Esophagus squamous epithelium (tissue), 5 donors: ENCODE data around the gene MEX3C. TPM values are rescaled to one million over a fixed set of nuclear protein-coding genes. Genes with fewer than 3 reads are reported as not detected.

ENCODE experiments used
- DNase-seq: peaks from one replicate; lab custom pipeline; 2025; lab: John Stamatoyannopoulos, UW
- H3K27ac ChIP-seq, 4 donors: fragments of 200-600 bp; sonication (generic); one replicate each; pipeline ENCODE4 v1.5.1; 2016 to 2019; ENCODE audit warnings: mild to moderate bottlenecking in 1 of 4
- H3K27me3 ChIP-seq, 4 donors: fragments of 200-600 bp; sonication (generic); 1 replicate in 3 of 4; 2 replicates in 1 of 4; pipeline versions ENCODE4 v1.5.1 to v1.6.0; 2017 to 2021; ENCODE audit warnings: antibody characterized with exemption in 1 of 4
- H3K36me3 ChIP-seq, 3 donors: fragments of 200-600 bp; sonication (generic); one replicate each; pipeline ENCODE4 v1.5.1; 2016 to 2019
- H3K4me1 ChIP-seq, 3 donors: fragments of 200-600 bp; sonication (generic); one replicate each; pipeline ENCODE4 v1.5.1; 2017 to 2019
- H3K4me3 ChIP-seq, 4 donors: fragments of 200-600 bp; sonication (generic); 1 replicate in 3 of 4; 2 replicates in 1 of 4; pipeline ENCODE4 v1.5.1; 2016 to 2019; ENCODE audit warnings: mild to moderate bottlenecking in 2 of 4, moderate library complexity in 1 of 4
- H3K9me3 ChIP-seq, 3 donors: fragments of 200-600 bp; sonication (generic); one replicate each; pipeline ENCODE4 v1.5.1; 2016 to 2019
- CTCF ChIP-seq, 6 experiments: fragments of 450-650 bp in 4 of 6; fragments of 200-600 bp in 2 of 6; sonication (generic) in 2 of 6; IDR thresholded peaks; one replicate each; pipeline ENCODE4 v1.5.1; 2016 to 2019; ENCODE audit warnings: antibody characterized with exemption in 6 of 6, mild to moderate bottlenecking in 4 of 6, moderate library complexity in 4 of 6
- POLR2A ChIP-seq, 4 donors: fragments of 450-650 bp; IDR thresholded peaks; one replicate each; pipeline ENCODE4 v1.6.1; 2017; ENCODE audit warnings: antibody characterized with exemption in 4 of 4, mild to moderate bottlenecking in 4 of 4, moderate library complexity in 3 of 4
- WGBS, 2 donors: methylation state at CpG; one replicate each; pipeline ENCODE4 v1.1.5; 2018; 5-methylcytosine and 5-hydroxymethylcytosine counted together
- intact Hi-C: fragments of 100-400 bp; cut with DNase I; formaldehyde crosslinking; loops from one replicate; pipeline ENCODE4 v1.15.0; 2022
- total RNA-seq, 4 donors: library from RNA; depleted of rRNA; stranded (reverse); fragments of >200 nt; gene quantifications; one replicate each; pipeline ENCODE4 v1.1.0, GENCODE V29; 2016
- donor health status: DM: yes; HTN: yes; CAD: no.

MEX3C gene
- total RNA-seq, 4 donors from 2014 or later, result 13.5 to 26.5 (median 21.4) TPM

GRCh38 chr18:51164761-51165281 lies 32.7 kb downstream of the MEX3C start:
- TF ChIP-seq POLR2A (IDR thresholded peaks at IDR 0.05) (no peak), CTCF (IDR thresholded peaks at IDR 0.05) (no peak)
- no peaks in the 10 kb centered on the region for H3K36me3 ChIP-seq
- H3K27me3 ChIP-seq, result no peaks in the 10 kb centered on the region
- H3K9me3 ChIP-seq, result no peaks in the 10 kb centered on the region
- H3K4me3 ChIP-seq, result no peak overlapping the region
- H3K27ac ChIP-seq, result no peak overlapping the region
- intact Hi-C loops, result no loop called here
- WGBS, 2 donors, result 94 to 100% methylated on average over 1 to 2 of the region's 2 CpGs
- DNase-seq, result no peak
- no peaks in the 10 kb centered on the region for H3K4me1 ChIP-seq

GRCh38 chr18:51164342-51164741 lies 33.1 kb downstream of the MEX3C start:
- Histone ChIP-seq H3K4me1 (no peaks in the 10 kb centered on the region), H3K27ac (no peak overlapping the region), H3K9me3 (no peaks in the 10 kb centered on the region), H3K36me3 (no peaks in the 10 kb centered on the region), H3K27me3 (no peaks in the 10 kb centered on the region), H3K4me3 (no peak overlapping the region)
- no peak for DNase-seq
- TF ChIP-seq CTCF (IDR thresholded peaks at IDR 0.05), result no peak
- TF ChIP-seq POLR2A (IDR thresholded peaks at IDR 0.05), result no peak
- 78 to 83% methylated on average over 8 of the region's 8 CpGs for WGBS, 2 donors
- intact Hi-C loops, result no loop called here

GRCh38 chr18:51163543-51163942 lies 33.9 kb downstream of the MEX3C start:
- DNase-seq, result no peak
- intact Hi-C loops, result no loop called here

GRCh38 chr18:51162617-51163016 lies 34.9 kb downstream of the MEX3C start:
- 62 to 75% methylated on average over 2 to 3 of the region's 3 CpGs for WGBS, 2 donors
- no peaks in the 10 kb centered on the region for H3K9me3 ChIP-seq
- no peak for TF ChIP-seq POLR2A (IDR thresholded peaks at IDR 0.05)
- H3K36me3 ChIP-seq, result no peaks in the 10 kb centered on the region
- H3K27ac ChIP-seq, result no peak overlapping the region
- H3K27me3 ChIP-seq, result no peaks in the 10 kb centered on the region
- H3K4me1 ChIP-seq, result no peaks in the 10 kb centered on the region
- intact Hi-C loops, result no loop called here
- no peak overlapping the region for H3K4me3 ChIP-seq
- DNase-seq, result no peak

More at GRCh38 chr18:51163543-51163942, 33.9 kb downstream of the MEX3C start:
- Histone ChIP-seq H3K27me3 (no peaks in the 10 kb centered on the region), H3K27ac (no peak overlapping the region), H3K9me3 (no peaks in the 10 kb centered on the region), H3K4me3 (no peak overlapping the region), H3K36me3 (no peaks in the 10 kb centered on the region), H3K4me1 (no peaks in the 10 kb centered on the region)
- TF ChIP-seq POLR2A (IDR thresholded peaks at IDR 0.05) (no peak), CTCF (IDR thresholded peaks at IDR 0.05) (no peak)
- WGBS, 2 donors, result 88% methylated on average over 2 to 3 of the region's 3 CpGs

GRCh38 chr18:51160646-51161045 lies 36.8 kb downstream of the MEX3C start:
- H3K4me3 ChIP-seq, result no peak overlapping the region
- H3K9me3 ChIP-seq, result no peaks in the 10 kb centered on the region
- no peaks in the 10 kb centered on the region for H3K36me3 ChIP-seq
- H3K4me1 ChIP-seq, result no peaks in the 10 kb centered on the region
- intact Hi-C loops, result no loop called here
- no peak for DNase-seq
- no peak overlapping the region for H3K27ac ChIP-seq
- H3K27me3 ChIP-seq, result no peaks in the 10 kb centered on the region
- TF ChIP-seq CTCF (IDR thresholded peaks at IDR 0.05) (no peak), POLR2A (IDR thresholded peaks at IDR 0.05) (no peak)
- 80 to 96% methylated on average over 4 to 5 of the region's 5 CpGs for WGBS, 2 donors

- H3K4me1 ChIP-seq, result no peaks in the 10 kb centered on the region
- H3K4me3 ChIP-seq, result no peak overlapping the region
- no peaks in the 10 kb centered on the region for H3K9me3 ChIP-seq
- DNase-seq, result no peak
- H3K36me3 ChIP-seq, result no peaks in the 10 kb centered on the region
- no peaks in the 10 kb centered on the region for H3K27me3 ChIP-seq
- intact Hi-C loops, result no loop called here
- TF ChIP-seq POLR2A (IDR thresholded peaks at IDR 0.05) (no peak), CTCF (IDR thresholded peaks at IDR 0.05) (no peak)
- WGBS, 2 donors, result 78 to 83% methylated on average over 2 of the region's 2 CpGs
- H3K27ac ChIP-seq, result no peak overlapping the region
Measured at GRCh38 chr18:51157215-51157614, 40.3 kb downstream of the MEX3C start.
